Jurkat, Clone E6-1 (cell line): ENCODE results near the gene RBBP8.

Experiments used
- DNase-seq: peaks from one replicate; pipeline ENCODE4 v3.0.0-alpha.2; 2011; ENCODE audit warnings: low read depth, low spot score
- H3K4me3 ChIP-seq: 2 replicates; pipeline ENCODE4 v1.5.1; 2011; ENCODE audit warnings: mild to moderate bottlenecking, low read length, control low read depth, moderate library complexity

Gene RBBP8

GRCh38 chr18:22981274-22982133 is 48.4 kb downstream of the RBBP8 start:
- no peak overlapping the region for H3K4me3 ChIP-seq
- no peak for DNase-seq

DNA sequence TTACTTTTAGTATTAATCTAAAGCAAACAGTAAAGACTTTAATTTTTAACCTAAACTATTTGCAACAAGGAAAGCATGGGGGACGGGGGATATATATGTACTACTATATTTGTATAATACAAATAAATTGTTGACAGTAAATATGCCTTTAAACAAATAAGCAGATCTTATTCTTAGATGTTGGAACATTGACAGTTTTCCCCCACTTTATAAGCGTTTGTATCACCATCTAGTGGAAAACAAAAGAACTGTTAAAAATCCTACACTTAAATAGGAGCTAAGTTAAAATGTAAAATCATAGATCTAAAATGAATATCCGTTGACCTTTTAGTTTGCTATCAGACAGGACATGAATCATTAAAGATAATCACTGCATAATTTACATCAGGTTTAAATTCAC is 50.0 kb downstream of the RBBP8 start:
- H3K4me3 ChIP-seq = no peak overlapping the region
- DNase-seq = peak; percentile 18

DNA sequence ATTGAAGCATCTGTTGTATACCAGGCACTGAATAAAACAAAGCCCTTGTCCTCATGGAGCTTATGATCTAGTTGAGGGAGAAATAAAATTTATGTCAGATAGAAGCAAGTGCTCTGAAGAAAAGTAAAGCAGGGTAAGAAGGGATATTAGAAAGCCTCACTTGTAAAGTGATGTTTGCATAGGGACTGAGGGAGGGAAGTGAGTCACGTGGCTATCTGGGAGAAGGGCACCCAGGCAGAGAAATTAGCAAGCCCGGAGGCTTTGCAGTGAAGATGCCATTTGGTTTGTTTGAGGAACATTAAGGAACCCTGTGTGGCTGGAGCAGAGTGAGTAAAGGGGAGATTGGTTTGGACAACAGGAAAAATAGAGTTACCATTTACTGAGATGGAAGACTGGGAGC is 52.1 kb downstream of the RBBP8 start:
- no peak overlapping the region for H3K4me3 ChIP-seq
- no peak for DNase-seq

DNA sequence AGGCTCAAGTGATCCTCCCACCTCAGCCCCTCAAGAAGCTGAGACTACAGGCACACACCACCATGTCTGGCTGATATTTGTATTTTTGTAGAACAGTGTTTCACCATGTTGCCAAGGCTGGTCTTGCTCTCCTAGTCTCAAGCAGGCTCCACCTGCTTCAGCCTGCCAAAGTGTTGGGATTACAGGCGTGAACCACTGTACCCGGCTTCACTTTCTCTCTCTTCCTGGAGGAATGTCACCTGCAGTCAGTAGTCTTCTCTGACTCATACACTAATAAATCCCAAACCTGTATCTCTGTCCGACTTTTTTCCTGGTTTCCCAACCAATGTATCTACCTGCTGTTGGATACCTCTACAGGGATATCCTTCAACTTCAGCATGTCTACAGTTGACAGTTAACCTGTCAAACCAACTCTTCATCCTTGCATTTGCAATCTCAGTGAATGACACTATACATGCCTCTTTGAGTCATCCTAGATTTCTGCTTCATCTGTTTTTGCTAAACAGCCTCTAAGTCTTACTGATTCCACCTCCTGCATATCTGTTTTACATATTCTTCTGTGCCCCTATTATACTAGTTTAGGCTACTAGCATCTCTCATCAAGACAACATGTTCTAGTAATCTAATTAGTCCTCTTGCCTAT is 54.5 kb downstream of the RBBP8 start:
- no peak for DNase-seq
- H3K4me3 ChIP-seq = no peak overlapping the region

- H3K4me3 ChIP-seq = no peak overlapping the region
- no peak for DNase-seq
Observed at GRCh38 chr18:22988208-22988607, 55.1 kb downstream of the RBBP8 start.

DNA sequence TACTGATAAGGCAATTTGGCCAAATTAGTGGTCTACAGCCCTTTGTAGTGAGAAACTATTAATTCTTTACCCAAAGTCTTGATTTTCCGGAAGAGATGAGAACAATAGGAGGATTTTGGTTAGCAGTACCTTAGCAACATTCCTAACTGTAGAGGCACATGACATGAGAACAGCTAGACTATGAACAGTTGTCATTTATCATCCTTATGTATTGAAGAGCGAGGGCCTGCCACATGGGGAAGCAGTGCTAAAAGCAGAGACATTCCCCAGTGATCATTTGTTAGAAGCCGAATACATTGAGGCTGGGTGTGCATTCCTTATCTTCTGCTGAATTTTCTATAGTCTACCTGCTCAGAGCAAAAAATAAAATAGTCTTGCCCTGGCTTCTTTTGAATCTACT is 65.2 kb downstream of the RBBP8 start:
- H3K4me3 ChIP-seq = no peak overlapping the region
- no peak for DNase-seq

GRCh38 chr18:22999212-22999611 is 66.1 kb downstream of the RBBP8 start:
- H3K4me3 ChIP-seq = no peak overlapping the region
- DNase-seq = no peak

- DNase-seq = no peak
- H3K4me3 ChIP-seq = no peak overlapping the region
Observed at GRCh38 chr18:22999647-23000046, 66.5 kb downstream of the RBBP8 start.

DNA sequence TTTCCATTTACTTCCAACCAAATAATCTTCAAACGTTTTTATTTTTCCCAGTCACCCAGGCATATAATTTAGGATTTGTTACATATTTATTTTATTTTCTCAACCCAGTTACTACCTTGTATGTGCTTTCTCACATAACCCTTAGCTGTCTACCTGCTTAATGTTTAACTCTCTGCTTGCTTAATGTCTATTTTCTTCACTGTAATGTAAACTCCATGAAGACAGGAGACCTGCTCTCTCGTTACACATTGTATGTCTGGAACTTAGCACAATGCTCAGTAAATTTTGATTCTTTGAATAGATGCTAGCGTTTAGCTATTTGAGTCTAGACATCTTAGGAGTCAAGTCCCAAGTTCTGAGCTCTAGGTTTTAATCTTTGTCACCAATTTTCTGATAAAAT is 70.2 kb downstream of the RBBP8 start:
- no peak overlapping the region for H3K4me3 ChIP-seq
- no peak for DNase-seq

- H3K4me3 ChIP-seq = no peak overlapping the region
- DNase-seq = peak; percentile 53
Observed at GRCh38 chr18:23012249-23012648, 79.1 kb downstream of the RBBP8 start.

GRCh38 chr18:23020555-23021294 is 87.6 kb downstream of the RBBP8 start:
- H3K4me3 ChIP-seq = no peak overlapping the region
- DNase-seq = no peak

DNA sequence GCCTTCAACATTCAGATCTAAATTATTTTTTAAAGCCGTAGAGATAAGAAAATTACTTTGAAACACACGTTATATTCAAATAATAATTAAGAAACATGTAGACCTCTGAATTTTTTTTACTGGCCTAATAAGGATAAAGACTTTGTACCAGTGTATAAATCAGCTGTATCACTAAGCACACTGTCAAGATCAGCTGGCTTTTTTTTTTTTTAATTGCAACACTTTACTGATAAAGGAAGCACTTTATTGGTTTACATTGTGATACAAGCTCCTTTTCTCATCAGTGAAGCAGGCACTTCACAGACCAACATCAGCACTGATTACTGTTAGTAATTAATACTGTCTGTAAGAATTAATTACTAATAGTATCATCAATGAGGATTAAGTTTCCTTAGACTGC is 88.5 kb downstream of the RBBP8 start:
- H3K4me3 ChIP-seq = no peak overlapping the region
- DNase-seq = no peak

GRCh38 chr18:23032030-23032582 is 99.0 kb downstream of the RBBP8 start:
- H3K4me3 ChIP-seq = no peak overlapping the region
- no peak for DNase-seq

DNA sequence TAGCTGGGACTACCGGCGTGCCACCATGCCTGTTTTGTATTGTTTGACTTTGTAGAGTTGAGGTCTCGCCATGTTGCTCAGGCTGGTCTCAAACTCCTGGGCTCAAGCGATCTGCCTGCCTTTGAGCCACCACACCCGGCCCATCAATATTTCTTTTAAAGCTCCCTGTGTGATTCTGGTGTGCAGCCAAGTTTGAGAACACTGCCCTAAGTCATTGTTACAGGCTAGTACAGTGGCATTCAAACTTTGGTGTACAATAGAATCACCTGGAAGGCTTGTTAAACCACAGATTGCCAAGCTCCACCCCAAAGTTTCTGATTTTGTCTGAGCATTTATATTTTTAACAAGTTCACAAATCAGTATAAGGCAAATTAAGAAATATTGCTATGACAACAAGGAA is 99.9 kb downstream of the RBBP8 start:
- H3K4me3 ChIP-seq = no peak overlapping the region
- DNase-seq = no peak

- no peak for DNase-seq
- H3K4me3 ChIP-seq = no peak overlapping the region
Observed at GRCh38 chr18:23036660-23037201, 103.6 kb downstream of the RBBP8 start.

GRCh38 chr18:23037646-23038045 is 104.5 kb downstream of the RBBP8 start:
- DNase-seq = no peak
- no peak overlapping the region for H3K4me3 ChIP-seq

DNA sequence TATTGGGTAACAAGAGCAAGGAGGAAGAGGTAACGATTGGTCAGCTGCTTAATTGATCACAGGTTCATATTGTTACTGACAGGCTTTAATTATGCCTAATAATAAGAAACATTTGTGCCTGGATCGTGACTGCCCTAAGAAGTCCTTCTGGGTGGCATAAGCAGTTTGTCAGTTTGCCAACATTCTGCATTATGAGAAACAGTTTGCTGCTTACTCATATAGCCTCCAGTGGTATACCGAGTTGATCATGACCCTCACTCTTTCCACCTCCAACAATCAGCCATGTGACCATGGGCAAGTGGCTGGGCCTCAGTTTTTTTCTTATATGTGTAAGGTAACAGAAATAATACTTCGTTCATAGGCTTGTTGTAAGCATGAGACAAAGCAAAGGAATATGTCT is 105.6 kb downstream of the RBBP8 start:
- H3K4me3 ChIP-seq = no peak overlapping the region
- no peak for DNase-seq

DNA sequence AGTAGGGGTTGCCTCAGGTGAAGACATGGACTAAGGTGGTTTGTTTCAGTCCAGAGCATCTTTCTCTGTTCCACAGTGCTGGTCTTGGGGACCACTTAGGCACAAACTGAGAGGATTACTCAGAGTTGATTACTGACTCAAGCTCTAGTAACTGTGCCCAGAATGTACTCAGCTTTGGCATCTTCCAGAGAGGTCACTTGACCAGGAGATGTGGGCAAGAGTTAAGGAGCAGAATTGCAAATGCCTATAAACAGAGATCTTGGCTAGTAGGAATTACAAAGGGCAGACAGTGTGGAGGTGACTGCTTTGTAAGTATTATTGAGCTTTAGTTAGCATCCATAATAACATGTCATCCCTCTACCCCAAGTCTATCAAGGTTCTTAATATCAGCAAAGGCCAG is 109.0 kb downstream of the RBBP8 start:
- H3K4me3 ChIP-seq = no peak overlapping the region
- no peak for DNase-seq

- no peak overlapping the region for H3K4me3 ChIP-seq
- DNase-seq = no peak
Observed at GRCh38 chr18:23043803-23044376, 110.8 kb downstream of the RBBP8 start.
